Lower leg skin (tissue), 3 donors: Measurements from ENCODE around the gene CHRDL1.

Experiments
- CTCF ChIP-seq, 3 donors: fragments of 450-650 bp; IDR thresholded peaks; one replicate each; pipeline ENCODE4 v1.5.1; 2016; ENCODE audit warnings: antibody characterized with exemption in 3 of 3, mild to moderate bottlenecking in 3 of 3, moderate library complexity in 2 of 3
- POLR2A ChIP-seq, 2 donors: fragments of 450-650 bp; IDR thresholded peaks; one replicate each; pipeline ENCODE4 v1.6.1; 2016 to 2017; ENCODE audit warnings: antibody characterized with exemption in 2 of 2, mild to moderate bottlenecking in 1 of 2, moderate library complexity in 1 of 2

DNA sequence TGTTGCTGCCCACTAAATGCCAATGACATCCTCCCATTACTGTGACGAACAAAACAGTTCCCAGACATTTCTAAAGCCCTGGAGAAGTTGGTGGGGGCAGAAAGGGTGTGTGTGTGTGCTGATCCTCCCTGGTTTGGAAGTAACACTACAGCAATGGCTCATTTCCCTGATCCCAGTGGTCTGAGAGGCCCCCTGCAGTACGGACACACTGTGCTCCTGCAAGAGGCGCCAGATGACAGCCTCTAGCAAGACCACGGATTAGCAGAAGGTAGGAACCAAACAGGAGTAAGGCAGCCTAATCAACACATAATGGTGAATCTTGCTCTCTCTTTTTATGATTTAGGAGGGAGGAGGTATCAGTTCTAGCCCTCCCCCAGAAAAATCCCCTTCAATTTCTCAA lies 49.6 kb downstream of the CHRDL1 start:
- TF ChIP-seq CTCF (IDR thresholded peaks at IDR 0.05) (no peak), POLR2A (IDR thresholded peaks at IDR 0.05) (no peak)
